Testis (tissue), 2 donors: ENCODE results near the gene ACE.

Experiments
- POLR2A ChIP-seq: fragments of 450-650 bp; IDR thresholded peaks from one replicate; pipeline ENCODE4 v1.6.1; 2017; ENCODE audit warnings: antibody characterized with exemption, mild to moderate bottlenecking, moderate library complexity
- TF ChIP-seq, protein P1 (sequence below), 3 experiments: fragments of 450-650 bp in 2 of 3; fragments of 200-600 bp in 1 of 3; sonication (generic) in 1 of 3; IDR thresholded peaks; one replicate each; pipeline ENCODE4 v1.5.1; 2016 to 2019; ENCODE audit warnings: antibody characterized with exemption in 3 of 3, mild to moderate bottlenecking in 2 of 3, moderate library complexity in 1 of 3

- no peak for TF ChIP-seq POLR2A
- TF ChIP-seq, protein P1, sequence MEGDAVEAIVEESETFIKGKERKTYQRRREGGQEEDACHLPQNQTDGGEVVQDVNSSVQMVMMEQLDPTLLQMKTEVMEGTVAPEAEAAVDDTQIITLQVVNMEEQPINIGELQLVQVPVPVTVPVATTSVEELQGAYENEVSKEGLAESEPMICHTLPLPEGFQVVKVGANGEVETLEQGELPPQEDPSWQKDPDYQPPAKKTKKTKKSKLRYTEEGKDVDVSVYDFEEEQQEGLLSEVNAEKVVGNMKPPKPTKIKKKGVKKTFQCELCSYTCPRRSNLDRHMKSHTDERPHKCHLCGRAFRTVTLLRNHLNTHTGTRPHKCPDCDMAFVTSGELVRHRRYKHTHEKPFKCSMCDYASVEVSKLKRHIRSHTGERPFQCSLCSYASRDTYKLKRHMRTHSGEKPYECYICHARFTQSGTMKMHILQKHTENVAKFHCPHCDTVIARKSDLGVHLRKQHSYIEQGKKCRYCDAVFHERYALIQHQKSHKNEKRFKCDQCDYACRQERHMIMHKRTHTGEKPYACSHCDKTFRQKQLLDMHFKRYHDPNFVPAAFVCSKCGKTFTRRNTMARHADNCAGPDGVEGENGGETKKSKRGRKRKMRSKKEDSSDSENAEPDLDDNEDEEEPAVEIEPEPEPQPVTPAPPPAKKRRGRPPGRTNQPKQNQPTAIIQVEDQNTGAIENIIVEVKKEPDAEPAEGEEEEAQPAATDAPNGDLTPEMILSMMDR (IDR thresholded peaks at IDR 0.05), result no peak
Observed at GRCh38 chr17:63448655-63449054, 28.2 kb upstream of the ACE start.
